ENCODE results near the gene CLDND1. TPM values are rescaled to one million over a fixed set of nuclear protein-coding genes. Genes with fewer than 3 reads are reported as not detected.

Gene CLDND1
- total RNA-seq, 1 experiment from 2014 or later = 74.5 TPM

DNA sequence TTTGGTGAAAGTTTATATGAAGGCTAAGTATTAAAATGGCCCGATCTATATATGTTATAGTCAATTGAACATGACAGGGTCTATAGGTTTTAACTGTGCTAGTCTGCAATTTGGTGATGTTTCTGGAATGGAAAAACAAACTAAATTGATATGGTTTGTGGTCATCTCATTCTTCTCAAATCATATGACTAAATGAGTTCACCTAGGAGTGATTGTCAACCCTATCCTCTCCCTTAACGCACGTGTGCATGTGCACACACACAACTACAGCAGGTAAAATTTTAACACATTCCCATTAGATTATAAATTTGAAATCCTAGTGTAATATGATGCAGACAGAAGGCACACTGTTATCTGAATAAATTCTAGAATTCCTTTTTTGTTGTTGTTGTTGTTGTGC is 9.0 kb downstream of the CLDND1 start:
- Mint-ChIP-seq H3K36me3 (ENCODE audit: insufficient read depth, unreplicated experiment) (peaks cover 12% of the 10 kb centered on the region), H3K9me3 (ENCODE audit: low read depth, unreplicated experiment) (no peaks in the 10 kb centered on the region), H3K27me3 (ENCODE audit: unreplicated experiment) (no peaks in the 10 kb centered on the region), H3K4me3 (ENCODE audit: low read depth, unreplicated experiment) (no peak overlapping the region), H3K4me1 (ENCODE audit: low read depth, unreplicated experiment) (no peaks in the 10 kb centered on the region), H3K27ac (ENCODE audit: unreplicated experiment) (no peak overlapping the region)
- no TSS peak for BruUV-seq (replicated peaks)
- CTCF ChIA-PET = no interaction called here
- intact Hi-C loops (cut with micrococcal nuclease; ENCODE audit: unreplicated experiment) = loop anchor here (2.0 kb wide), 1 partner anchor 59 kb away; no protein-coding TSS in a partner anchor
- no peak for DNase-seq
- no peak for TF ChIP-seq CTCF (IDR thresholded peaks at IDR 0.05; ENCODE audit: unreplicated experiment)

DNA sequence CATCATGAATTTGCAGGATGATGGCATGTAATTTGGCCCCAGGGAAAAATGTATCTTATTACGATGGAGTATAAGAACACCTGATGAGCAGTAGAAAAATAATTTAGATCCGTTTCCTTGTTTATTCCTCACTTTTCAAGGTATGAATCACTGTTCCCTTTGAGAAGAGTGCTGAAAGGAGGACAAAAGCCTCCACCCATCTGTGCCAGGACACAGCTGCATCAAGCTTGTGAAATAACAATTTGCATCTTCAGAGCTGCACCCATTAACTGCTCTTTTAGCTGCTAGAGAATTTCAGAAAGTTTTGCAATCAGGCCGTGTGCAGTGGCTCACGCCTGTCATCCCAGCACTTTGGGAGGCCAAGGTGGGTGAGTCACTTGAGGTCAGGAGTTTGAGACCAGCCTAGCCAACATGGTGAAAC is 9.6 kb downstream of the CLDND1 start:
- no peak overlapping the region for H3K4me3 Mint-ChIP-seq (ENCODE audit: low read depth, unreplicated experiment)
- TF ChIP-seq CTCF (IDR thresholded peaks at IDR 0.05; ENCODE audit: unreplicated experiment) = no peak
- H3K9me3 Mint-ChIP-seq (ENCODE audit: low read depth, unreplicated experiment) = no peaks in the 10 kb centered on the region
- H3K36me3 Mint-ChIP-seq (ENCODE audit: insufficient read depth, unreplicated experiment) = peaks cover 12% of the 10 kb centered on the region
- no peaks in the 10 kb centered on the region for H3K4me1 Mint-ChIP-seq (ENCODE audit: low read depth, unreplicated experiment)
- no peak overlapping the region for H3K27ac Mint-ChIP-seq (ENCODE audit: unreplicated experiment)
- CTCF ChIA-PET = no interaction called here
- DNase-seq = peak; percentile 10
- intact Hi-C loops (cut with micrococcal nuclease; ENCODE audit: unreplicated experiment) = loop anchor here (2.0 kb wide), 1 partner anchor 60 kb away; no protein-coding TSS in a partner anchor
- no peaks in the 10 kb centered on the region for H3K27me3 Mint-ChIP-seq (ENCODE audit: unreplicated experiment)
- BruUV-seq (replicated peaks) = no TSS peak

DNA sequence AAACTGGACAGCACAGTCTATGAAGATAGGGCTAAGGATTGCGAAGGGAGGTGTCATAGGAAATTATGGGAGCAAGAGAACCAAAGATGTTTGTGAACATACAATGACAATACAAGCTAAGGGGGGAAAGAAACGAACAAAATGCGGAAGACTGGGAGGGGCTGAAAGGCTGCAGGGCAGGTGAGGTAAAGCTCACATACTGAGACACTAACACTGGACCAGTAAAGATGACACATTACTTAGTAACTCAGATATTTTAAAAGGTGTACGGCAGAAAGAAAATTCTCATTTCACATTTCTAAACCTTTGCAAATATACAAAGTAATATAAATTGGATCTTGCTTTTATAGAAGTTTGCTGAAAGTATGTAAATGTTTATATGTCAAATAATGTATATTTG is 10.1 kb downstream of the CLDND1 start:
- no peak overlapping the region for H3K27ac Mint-ChIP-seq (ENCODE audit: unreplicated experiment)
- H3K36me3 Mint-ChIP-seq (ENCODE audit: insufficient read depth, unreplicated experiment) = peaks cover 12% of the 10 kb centered on the region
- no TSS peak for BruUV-seq (replicated peaks)
- TF ChIP-seq CTCF (IDR thresholded peaks at IDR 0.05; ENCODE audit: unreplicated experiment) = no peak
- H3K4me1 Mint-ChIP-seq (ENCODE audit: low read depth, unreplicated experiment) = no peaks in the 10 kb centered on the region
- no peak overlapping the region for H3K4me3 Mint-ChIP-seq (ENCODE audit: low read depth, unreplicated experiment)
- no peak for DNase-seq
- intact Hi-C loops (cut with micrococcal nuclease; ENCODE audit: unreplicated experiment) = loop anchor here (2.0 kb wide), 1 partner anchor 60 kb away; no protein-coding TSS in a partner anchor
- CTCF ChIA-PET = no interaction called here
- no peaks in the 10 kb centered on the region for H3K27me3 Mint-ChIP-seq (ENCODE audit: unreplicated experiment)
- no peaks in the 10 kb centered on the region for H3K9me3 Mint-ChIP-seq (ENCODE audit: low read depth, unreplicated experiment)

GRCh38 chr3:98508582-98508981 is 14.1 kb downstream of the CLDND1 start:
- no TSS peak for BruUV-seq (replicated peaks)
- Mint-ChIP-seq H3K27me3 (ENCODE audit: unreplicated experiment) (no peaks in the 10 kb centered on the region), H3K4me3 (ENCODE audit: low read depth, unreplicated experiment) (no peak overlapping the region), H3K9me3 (ENCODE audit: low read depth, unreplicated experiment) (no peaks in the 10 kb centered on the region), H3K4me1 (ENCODE audit: low read depth, unreplicated experiment) (no peaks in the 10 kb centered on the region), H3K27ac (ENCODE audit: unreplicated experiment) (no peak overlapping the region), H3K36me3 (ENCODE audit: insufficient read depth, unreplicated experiment) (no peaks in the 10 kb centered on the region)
- CTCF ChIA-PET = no interaction called here
- intact Hi-C loops (cut with micrococcal nuclease; ENCODE audit: unreplicated experiment) = no loop called here
- no peak for TF ChIP-seq CTCF (IDR thresholded peaks at IDR 0.05; ENCODE audit: unreplicated experiment)
- no peak for DNase-seq
